ENCODE results near the gene LRRC49.
"Not testable (repeated sequence)": the region's sequence is repeated elsewhere in the genome, so short reads cannot be mapped to it uniquely, and the experiment has no call there.

The LRRC49 gene, protein sequence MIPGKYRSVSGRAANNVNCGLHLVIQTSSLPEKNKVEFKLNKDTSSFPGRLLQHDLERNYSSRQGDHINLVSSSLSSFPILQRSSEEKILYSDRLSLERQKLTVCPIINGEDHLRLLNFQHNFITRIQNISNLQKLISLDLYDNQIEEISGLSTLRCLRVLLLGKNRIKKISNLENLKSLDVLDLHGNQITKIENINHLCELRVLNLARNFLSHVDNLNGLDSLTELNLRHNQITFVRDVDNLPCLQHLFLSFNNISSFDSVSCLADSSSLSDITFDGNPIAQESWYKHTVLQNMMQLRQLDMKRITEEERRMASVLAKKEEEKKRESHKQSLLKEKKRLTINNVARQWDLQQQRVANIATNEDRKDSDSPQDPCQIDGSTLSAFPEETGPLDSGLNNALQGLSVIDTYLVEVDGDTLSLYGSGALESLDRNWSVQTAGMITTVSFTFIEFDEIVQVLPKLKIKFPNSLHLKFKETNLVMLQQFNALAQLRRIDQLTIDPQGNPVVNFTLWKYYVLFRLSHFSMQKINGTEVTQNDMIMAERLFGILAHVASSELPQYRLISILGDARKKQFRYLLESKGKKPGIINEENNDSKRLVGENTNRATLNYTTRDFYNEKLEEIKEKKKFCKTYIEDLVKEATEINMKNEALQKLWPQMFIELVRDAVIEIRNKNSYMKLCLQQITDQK

DNA sequence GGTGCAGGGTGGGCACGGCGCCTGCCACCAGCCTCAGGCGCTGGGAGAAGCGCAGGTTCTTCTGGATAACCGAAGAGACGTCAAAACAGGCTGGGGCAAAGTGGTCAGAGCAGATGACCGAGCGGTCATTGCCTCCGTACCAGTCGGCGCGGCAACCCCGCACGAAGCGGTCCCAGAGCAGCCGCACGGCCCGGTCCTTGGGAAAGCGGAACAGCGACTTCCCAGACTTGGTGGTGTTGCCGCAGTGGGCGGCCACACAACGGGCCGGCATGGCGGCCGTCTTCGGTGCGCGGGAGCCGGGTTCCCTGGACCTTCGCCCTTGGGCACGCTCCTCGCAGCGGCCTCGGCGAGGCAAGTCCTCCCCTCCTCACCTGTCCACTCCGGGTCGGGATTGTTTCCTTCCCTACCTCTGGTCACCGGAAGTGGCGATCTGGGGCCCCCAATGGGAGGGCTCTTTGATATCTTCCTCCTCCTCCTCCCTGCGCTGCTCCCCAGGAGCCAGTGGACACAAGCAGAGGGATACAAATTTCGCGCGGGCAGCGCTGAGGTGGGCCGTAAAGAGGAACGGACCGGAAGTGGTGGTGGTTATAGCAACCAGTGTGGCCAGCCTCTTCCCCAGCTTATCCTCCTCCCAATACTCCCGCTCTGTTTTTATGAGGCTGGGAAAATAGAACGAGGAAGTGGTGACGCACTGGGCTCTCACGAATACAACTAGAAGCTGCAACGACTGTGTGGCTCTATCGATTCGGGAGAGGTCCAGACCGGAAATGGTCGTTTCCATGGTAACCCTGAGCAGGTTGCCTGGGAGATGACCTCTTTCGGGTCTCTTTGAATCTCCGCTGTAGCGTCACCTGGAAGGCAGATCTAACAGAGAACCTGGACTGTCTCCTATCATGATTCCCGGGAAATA, at the start of gene LRRC49, which contains the start of gene THAP10:
LRRC49 (plus strand) TSS at position 825 of the 910 bp plus-strand sequence; CDS start at position 894, 69 bp downstream.
THAP10 (minus strand) TSS at position 432 of the 910 bp plus-strand sequence; CDS start at position 271, 161 bp downstream.
- peak; percentile 94 for DNase-seq

DNA sequence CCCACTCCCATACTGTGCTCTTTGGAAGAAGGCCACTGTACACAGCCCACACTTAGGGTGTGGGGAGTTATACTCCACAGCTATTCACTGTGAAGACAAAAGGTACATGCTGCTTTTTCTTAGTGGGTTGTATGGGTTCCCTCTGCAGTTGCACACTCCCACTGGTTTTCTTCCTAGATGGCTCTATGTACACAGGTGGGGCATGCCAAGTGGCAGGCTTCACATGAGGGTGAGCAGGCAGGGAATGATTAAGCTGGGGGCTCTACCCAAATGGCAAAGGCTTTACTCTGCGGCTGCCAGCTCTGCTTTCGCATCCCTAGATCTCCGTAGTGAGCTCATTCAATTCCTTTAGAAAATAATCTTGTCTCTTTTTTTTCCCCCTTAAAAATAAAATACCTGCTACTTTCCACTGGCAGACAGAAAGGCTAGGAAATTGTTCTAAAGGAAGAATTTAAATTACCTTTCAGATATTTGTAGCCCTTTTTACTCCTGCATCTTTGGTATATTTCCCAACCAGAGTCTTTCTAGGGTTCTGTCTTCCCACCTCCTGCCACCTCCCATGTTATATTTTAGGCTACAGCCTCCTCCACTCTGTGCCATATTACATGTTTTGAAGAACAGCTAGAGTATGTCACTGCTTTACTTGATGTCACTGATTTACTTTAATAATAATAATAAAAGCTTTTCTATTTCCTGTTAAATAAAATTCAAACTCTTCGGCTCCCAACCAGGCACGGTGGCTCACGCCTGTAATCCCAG, 46.8 kb upstream of the LRRC49 start:
- DNase-seq = no peak

DNA sequence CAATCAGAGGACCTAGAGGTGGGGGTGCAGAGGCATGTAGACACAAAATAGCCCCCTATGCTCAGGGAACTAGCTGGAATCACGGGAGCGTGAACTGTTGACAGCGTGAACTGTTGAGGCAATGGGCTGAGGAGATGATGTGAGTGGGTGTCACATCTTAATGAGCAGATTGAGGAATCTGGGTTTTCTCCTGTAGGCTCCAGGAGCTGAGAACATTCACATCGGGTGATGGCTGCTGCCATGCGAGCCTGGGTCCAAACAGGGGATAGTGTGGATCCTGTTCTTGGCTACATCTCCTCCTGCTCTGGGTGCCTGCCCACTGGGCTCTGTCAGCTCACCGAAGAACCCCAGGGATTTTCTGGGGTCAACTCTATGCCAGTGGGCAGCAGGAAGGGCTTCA, 40.7 kb upstream of the LRRC49 start:
- DNase-seq = no peak

DNA sequence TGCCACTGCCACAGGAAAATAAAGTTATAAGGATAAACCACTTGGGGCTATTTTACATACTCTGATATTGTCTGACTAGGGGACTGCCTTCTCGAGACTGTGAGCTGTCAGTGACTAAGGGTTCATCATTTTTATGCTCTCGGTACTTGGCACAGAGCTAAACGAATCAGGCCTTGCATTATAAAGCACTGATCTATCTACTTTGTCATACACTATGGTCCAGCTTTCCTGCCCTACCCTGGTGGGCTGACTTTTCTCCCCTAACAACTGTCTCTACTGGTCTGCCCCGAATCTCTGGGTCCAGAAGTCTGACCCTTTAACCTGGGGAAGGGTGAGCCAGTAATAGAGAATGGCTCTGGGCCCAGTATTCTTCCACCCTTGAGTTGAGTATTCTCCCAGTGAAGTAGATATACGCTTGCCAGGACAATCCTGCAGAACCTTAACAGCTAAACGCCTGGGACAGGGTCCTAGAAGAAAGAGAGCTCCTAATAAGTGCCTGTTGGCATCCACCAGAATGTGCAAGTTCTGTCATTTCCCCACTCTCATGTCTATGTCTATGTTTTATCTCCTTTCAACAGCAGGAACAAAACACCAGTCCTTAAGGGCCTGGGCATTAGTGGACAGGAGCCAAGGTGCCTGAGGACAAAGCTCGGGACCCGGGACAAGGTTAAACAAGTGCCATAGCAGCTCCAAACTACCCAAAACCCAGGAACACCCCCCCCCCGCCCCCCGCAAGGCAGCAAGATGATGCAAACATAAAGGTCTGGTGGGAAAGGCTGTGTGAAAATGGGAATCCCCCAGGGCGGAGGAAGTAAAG, 39.9 kb upstream of the LRRC49 start:
- no peak for DNase-seq

DNA sequence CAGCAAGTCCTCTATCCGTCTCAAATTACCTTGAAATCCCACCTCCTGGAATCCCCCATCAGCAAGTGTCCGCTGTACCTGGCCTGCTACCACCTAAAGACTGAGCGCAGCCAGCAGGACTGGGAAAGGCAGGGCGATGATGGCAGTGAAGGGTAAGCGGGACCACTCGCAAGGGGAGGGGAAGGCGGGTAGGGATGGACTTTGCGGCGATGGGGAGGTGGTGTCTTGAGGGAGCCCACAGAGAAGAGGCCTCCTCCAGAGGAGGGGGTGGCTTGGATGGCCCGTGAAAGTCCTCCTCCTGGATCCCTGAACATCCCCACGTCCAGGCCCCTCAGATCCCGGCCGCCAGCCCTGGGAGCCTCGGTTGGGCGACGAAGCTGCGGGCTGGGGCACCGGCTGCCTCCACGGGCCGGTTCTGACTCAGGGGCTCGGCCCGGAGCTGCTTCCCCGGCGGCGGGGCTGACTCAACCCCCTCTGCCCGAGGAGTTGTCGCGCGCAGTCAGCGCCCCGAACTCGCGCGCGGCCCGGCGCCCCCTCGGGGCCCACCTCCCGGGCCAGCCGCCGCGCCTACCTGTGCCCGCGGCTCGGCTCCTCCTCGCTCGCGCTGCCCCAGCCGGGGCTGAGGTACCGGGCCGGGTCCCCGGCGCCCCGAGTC, 39.2 kb upstream of the LRRC49 start:
- peak; percentile 66 for DNase-seq

DNA sequence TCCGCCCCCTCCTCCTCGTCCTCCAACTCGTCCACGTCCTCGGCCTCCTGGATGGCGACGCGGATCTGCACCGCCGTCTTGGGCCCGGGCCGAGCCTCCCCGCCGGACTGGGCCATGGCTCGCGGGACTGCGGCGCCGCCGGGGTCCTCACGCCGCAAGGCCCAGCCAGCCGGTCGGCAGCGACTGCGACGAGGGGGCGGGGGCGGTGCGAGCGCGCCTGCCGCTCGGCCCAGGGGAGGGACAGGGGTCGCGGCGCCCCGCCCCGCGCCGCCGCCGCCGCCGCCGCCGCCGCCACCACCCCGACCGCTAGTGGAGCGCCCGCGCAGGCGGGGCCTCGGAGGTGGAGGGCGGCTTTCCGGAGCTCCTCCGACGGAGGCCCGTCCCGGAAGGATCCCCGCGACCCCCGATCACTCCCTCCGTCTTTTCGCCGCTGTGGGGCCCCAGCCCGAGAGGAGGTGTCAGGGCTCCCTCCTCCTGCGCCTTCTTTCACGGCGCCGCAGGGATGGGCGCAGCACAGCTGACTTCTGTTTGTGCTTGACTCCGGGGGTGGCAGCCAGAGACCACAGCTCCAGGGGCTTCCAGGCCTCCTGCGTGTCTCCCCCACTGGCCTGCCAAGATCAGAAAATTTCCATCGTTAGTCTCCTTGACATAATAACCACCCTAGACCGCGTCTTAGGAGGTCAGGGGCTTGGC, 38.5 kb upstream of the LRRC49 start, which contains the start of gene LARP6:
LARP6 (minus strand) TSS at position 185 of the 693 bp plus-strand sequence; CDS start at position 116, 69 bp downstream.
- DNase-seq = peak; percentile 80

DNA sequence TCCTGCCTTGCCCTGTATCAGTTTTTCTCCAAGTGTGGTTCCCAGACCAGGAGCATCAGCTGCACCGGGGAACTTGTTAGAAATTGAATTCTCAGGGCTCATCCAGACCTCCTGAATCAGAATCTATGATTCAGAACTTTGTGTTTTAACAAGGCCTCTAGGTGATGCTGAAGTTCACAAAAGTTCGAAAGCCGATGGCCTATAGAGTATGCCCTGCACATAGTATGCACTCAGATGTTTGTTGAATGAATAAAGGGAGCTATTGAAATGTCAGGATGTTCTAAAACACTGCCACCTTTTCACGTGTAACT, 38.0 kb upstream of the LRRC49 start:
- no peak for DNase-seq

DNA sequence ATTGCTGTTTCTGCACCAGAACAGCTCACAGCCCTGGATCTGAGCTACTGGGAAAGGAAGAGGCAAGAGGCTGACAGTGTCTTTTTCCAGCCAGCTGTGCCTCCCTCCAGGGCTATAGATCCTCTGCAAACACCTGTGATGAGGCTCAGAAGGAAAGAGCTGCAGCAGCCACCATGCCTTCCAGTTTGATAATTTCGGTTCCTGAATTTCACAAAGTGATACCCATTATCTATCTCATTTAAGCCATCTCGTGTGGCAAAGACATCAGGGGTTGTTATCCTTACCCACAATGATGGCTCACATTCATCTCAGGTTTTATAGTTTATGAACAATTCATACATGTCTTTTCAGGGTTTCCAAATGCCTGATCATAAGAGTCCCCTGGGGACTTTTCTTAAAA, 36.9 kb upstream of the LRRC49 start:
- no peak for DNase-seq

DNA sequence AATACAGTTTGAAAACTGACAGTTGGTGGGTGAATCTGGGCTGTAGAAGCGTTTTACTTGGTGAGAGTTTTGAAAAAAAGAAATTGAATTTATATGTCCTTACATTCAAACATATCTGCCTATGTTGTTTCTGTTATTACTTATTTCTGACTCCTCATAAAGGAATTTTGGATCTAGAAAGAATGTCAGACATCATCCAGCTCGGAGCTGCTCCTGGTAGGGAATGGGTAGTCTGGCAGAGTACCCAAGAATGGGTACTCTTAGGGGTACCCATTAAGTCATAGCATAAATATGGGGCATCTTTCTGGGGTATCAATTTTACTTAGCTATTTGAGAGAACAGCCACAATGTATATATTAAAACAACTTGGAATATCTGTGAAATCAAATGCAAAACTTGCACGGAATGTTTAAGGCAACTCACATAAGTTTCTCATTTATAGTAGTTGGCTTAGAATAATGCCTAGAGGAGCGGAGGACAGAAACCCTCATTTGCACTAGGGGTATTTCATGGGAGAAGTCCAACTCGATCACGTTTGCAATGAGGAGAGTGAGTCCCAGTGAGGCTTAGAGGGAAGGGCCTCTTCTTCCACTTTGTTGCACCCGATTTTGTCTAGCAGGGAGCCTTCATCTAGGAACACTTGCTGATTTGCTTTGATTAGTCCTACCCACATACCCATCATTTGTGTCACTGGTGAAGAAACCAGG, 36.3 kb upstream of the LRRC49 start:
- no peak for DNase-seq

DNA sequence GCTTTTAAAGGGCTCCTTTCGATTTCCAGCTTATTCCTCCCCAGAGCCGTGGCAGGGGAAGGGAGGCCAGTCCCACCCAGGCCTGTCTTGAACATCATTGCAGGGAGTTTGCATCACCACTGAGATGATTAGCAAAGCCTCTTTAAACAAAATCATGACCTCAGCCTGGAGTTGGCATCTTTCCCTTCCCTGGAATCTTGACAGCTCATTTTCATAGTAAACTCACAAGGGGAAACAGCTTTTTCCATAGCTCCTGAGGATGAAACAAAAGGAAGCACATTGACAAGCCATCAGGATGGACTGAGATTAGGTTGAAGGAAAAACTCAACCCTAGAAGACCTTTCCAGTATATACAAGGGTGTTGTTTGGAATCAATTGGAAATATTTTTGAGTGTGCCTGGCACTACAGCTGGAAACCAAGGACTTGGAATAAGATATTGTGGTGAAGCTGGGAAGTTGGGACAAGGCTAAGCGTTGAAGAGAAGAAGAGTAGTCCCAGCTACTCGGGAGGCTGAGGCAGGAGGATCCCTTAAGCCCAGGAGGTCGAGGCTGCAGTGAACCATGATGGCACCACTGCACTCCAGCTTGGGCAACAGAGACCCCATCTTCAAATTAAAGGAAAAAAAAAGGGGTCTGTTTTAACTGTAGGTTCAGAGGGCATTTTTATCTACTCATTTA, 35.6 kb upstream of the LRRC49 start:
- peak; percentile 87 for DNase-seq

DNA sequence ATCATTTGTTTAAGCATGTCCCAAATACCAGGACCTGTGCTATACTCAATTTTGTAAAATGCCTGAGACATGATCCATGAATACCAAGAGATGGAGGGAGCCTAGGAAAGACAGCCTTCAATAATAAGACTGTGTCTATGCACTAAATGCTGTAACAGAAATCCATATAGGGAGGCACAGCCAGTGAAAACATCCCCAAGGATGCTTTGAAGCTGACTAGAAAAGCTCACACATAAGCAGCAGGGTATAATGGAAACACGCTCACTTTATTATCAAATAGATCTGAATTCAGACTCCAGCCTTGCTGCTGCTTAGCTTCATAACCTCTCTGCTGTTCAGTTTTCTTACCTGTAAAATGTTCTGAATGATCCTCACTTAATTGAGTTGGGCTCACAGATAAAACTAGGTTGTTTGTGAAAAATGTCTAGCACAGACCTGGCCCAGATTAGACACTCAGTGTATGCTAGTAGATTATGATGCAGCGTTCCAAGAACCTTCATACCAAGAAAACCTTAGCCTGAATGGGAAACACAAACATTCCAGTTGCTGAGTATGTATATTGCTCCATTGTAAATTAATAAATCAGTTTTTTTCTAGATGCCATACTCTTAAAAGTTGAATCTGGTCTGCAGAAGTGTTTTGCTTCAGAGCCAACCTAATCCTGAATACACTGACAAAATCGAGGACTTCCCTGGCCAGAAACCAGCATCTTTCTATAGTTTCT, 34.9 kb upstream of the LRRC49 start:
- DNase-seq = no peak

DNA sequence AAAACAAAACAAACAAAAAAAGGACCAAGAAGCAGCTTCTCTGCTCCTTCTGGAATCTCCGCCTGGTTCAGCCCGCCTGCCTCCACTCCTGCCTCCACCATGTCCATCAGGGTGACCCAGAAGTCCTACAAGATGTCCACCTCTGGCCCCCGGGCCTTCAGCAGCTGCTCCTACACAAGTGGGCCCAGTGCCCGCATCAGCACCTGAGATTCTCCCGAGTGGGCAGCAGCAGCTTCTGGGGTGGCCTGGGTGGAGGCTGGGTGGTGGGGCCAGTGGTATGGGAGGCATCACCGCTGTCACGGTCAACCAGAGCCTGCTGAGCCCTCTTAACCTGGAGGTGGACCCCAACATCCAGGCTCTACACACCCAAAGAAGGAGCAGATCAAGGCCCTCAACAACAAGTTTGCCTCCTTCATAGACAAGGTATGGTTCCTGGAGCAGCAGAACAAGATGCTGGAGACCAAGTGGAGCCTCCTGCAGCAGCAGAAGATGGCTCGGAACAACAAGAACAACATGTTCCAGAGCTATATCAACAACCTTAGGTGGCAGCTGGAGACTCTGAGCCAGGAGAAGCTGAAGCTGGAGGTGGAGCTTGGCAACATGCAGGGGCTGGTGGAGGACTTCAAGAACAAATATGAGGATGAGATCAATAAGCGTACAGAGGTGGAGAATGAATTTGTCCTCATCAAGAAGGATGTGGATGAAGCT, 33.9 kb upstream of the LRRC49 start:
- not testable (repeated sequence) for DNase-seq

DNA sequence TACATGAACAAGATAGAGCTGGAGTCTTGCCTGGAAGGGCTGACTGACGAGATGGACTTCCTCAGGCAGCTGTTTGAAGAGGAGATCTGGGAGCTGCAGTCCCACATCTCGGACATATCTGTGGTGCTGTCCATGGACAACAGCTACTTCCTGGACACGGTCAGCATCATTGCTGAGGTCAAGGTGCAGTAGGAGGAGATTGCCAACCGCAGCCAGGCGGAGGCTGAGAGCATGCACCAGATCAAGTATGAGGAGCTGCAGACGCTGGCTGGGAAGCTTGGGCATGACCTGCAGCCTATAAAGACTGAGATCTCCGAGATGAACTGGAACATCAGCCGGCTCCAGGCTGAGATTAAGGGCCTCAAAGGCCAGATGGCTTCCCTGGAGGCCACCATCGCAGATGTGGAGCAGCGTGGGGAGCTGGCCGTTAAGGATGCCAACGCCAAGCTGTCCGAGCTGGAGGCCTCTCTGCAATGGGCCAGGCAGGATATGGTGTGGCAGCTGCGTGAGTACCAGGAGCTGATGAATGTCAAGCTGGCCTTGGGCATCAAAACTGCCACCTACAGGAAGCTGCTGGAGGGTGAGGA, 33.2 kb upstream of the LRRC49 start:
- no peak for DNase-seq

DNA sequence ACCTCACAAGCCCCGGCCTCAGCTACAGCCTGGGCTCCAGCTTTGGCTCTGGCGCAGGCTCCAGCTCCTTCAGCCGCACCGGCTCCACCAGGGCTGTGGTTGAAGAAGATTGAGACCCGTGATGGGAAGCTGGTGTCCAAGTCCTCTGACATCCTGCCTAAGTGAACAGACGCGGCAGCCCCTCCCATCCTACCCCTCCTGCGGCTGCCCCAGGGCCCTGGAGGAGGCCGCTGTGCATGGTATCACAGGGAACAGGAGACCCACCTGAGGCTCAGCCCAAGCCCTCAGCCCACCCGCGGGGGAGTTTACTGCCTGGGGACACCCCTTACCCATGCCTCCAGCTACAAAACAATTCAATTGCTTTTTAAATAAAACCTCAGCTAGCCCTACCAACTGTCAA, 32.6 kb upstream of the LRRC49 start:
- DNase-seq = no peak

DNA sequence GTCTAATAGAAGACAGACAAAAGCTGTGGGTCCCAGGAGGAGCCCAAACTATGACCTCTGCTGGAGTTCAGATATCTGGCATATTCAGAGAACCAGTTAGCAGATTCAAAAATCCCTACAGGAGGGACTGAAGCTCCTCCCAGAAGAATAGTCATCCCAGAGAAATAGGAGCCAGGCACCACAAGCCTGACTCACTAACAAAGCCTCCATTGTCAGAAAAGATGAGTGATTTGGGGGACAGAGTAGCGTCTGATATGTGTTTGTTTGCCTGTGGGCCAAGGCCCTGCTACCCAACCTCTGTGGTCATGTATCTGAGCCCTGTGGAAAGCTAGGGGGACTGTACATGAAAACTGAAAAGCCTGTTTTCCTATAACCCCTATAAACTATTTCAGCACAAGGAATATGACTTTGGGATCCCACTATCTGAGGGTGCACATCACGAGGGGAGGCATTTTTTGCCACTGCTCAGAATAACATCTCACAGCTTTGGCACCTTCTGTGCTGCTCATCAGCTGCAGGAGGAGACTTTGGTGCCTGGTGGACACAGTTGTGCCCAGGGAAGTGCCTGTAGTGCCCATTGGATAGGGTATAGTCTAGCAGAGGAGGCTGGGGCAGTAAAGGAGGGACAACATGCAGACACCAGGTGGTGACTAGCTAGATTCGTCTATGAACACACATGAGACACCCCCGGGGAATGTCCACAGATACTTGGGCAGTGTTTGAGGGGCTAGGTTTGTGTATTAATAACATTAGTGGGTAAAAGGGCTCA, 29.0 kb upstream of the LRRC49 start:
- no peak for DNase-seq

DNA sequence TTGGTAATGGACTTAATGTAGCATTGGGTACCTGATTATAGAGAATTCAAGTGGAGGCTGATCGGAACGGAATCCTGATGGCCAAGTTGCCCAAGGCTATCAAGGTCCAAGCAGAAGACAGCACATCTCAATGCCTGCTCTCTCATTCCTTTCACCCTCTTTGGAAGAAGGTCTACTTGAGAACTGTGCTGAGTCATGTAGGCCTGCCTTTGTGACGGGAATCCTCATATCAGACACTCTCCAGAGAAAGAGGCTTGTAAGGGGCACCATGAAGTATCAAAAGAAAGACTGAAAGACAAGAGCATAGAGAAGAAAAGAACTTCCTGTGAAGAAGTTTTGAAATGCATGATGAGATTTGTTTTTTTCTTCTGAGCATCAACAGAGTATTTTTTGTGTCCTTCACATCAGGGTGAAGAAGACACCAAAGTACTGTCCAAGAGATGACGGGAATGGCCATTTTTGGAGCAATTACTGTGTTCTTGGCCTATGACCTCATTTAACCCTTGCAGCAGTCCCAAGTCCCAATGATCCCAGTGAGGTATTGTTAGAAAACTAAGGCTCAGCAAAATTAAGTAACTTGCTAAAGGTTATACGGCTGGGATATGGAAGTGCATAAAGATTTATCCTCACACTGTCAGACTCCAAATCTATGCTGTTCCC, 25.5 kb upstream of the LRRC49 start:
- no peak for DNase-seq

All from femur (tissue), 1 donor.